ENCODE results near the gene MRPL49. TPM values are rescaled to one million over a fixed set of nuclear protein-coding genes. Genes with fewer than 3 reads are reported as not detected.

Gene MRPL49
- total RNA-seq, 1 experiment from 2014 or later: 44.5 TPM

- no peak for DNase-seq
- H2AFZ ChIP-seq (ENCODE audit: low read length): no peak overlapping the region
Measured at GRCh38 chr11:65156926-65157325, 34.8 kb downstream of the MRPL49 start.

GRCh38 chr11:65157336-65157735 is 35.2 kb downstream of the MRPL49 start:
- H3K4me1 ChIP-seq (ENCODE audit: low read length): peaks cover 10% of the 10 kb centered on the region
- H3K4me2 ChIP-seq (ENCODE audit: low read depth, low read length, poor library complexity, severe bottlenecking): no peak overlapping the region
- no peak for DNase-seq
- H3K36me3 ChIP-seq (ENCODE audit: insufficient read depth, low read length): no peaks in the 10 kb centered on the region
- no peaks in the 10 kb centered on the region for H3K9me2 ChIP-seq (replicated peaks; ENCODE audit: insufficient read depth, low read length)
- no peak overlapping the region for H3K9ac ChIP-seq (ENCODE audit: low read length)
- no peaks in the 10 kb centered on the region for H4K20me1 ChIP-seq (ENCODE audit: insufficient read depth, low read depth, low read length)
- H3K27ac ChIP-seq (ENCODE audit: low read length): no peak overlapping the region
- H3K79me2 ChIP-seq (ENCODE audit: low read length): no peaks in the 10 kb centered on the region
- H3K4me3 ChIP-seq (ENCODE audit: low read length): no peak overlapping the region
- no peaks in the 10 kb centered on the region for H3K27me3 ChIP-seq (ENCODE audit: low read length)
- no peak overlapping the region for H2AFZ ChIP-seq (ENCODE audit: low read length)
- H3K9me3 ChIP-seq (ENCODE audit: low read length): no peaks in the 10 kb centered on the region

More at GRCh38 chr11:65156926-65157325, 34.8 kb downstream of the MRPL49 start:
- Histone ChIP-seq H3K4me1 (ENCODE audit: low read length) (peaks cover 10% of the 10 kb centered on the region), H3K27me3 (ENCODE audit: low read length) (no peaks in the 10 kb centered on the region), H3K4me2 (ENCODE audit: low read depth, low read length, poor library complexity, severe bottlenecking) (no peak overlapping the region), H3K9ac (ENCODE audit: low read length) (no peak overlapping the region), H3K36me3 (ENCODE audit: insufficient read depth, low read length) (no peaks in the 10 kb centered on the region), H3K27ac (ENCODE audit: low read length) (no peak overlapping the region), H3K4me3 (ENCODE audit: low read length) (no peak overlapping the region), H3K79me2 (ENCODE audit: low read length) (no peaks in the 10 kb centered on the region), H4K20me1 (ENCODE audit: insufficient read depth, low read depth, low read length) (no peaks in the 10 kb centered on the region), H3K9me3 (ENCODE audit: low read length) (no peaks in the 10 kb centered on the region), H3K9me2 (replicated peaks; ENCODE audit: insufficient read depth, low read length) (no peaks in the 10 kb centered on the region)

GRCh38 chr11:65159012-65159411 is 36.9 kb downstream of the MRPL49 start:
- H3K27me3 ChIP-seq (ENCODE audit: low read length): no peaks in the 10 kb centered on the region
- H4K20me1 ChIP-seq (ENCODE audit: insufficient read depth, low read depth, low read length): no peaks in the 10 kb centered on the region
- H3K9me2 ChIP-seq (replicated peaks; ENCODE audit: insufficient read depth, low read length): no peaks in the 10 kb centered on the region
- no peak overlapping the region for H2AFZ ChIP-seq (ENCODE audit: low read length)
- H3K4me3 ChIP-seq (ENCODE audit: low read length): no peak overlapping the region
- no peak overlapping the region for H3K27ac ChIP-seq (ENCODE audit: low read length)
- peaks cover 10% of the 10 kb centered on the region for H3K4me1 ChIP-seq (ENCODE audit: low read length)
- H3K9me3 ChIP-seq (ENCODE audit: low read length): no peaks in the 10 kb centered on the region
- no peaks in the 10 kb centered on the region for H3K36me3 ChIP-seq (ENCODE audit: insufficient read depth, low read length)
- H3K9ac ChIP-seq (ENCODE audit: low read length): no peak overlapping the region
- H3K79me2 ChIP-seq (ENCODE audit: low read length): no peaks in the 10 kb centered on the region
- H3K4me2 ChIP-seq (ENCODE audit: low read depth, low read length, poor library complexity, severe bottlenecking): no peak overlapping the region
- no peak for DNase-seq

- DNase-seq: no peak
- H3K27me3 ChIP-seq (ENCODE audit: low read length): no peaks in the 10 kb centered on the region
- peaks cover 10% of the 10 kb centered on the region for H3K4me1 ChIP-seq (ENCODE audit: low read length)
- H3K9me3 ChIP-seq (ENCODE audit: low read length): no peaks in the 10 kb centered on the region
- H4K20me1 ChIP-seq (ENCODE audit: insufficient read depth, low read depth, low read length): no peaks in the 10 kb centered on the region
- H3K27ac ChIP-seq (ENCODE audit: low read length): no peak overlapping the region
- H3K9ac ChIP-seq (ENCODE audit: low read length): no peak overlapping the region
- H3K79me2 ChIP-seq (ENCODE audit: low read length): no peaks in the 10 kb centered on the region
- H3K36me3 ChIP-seq (ENCODE audit: insufficient read depth, low read length): no peaks in the 10 kb centered on the region
- H2AFZ ChIP-seq (ENCODE audit: low read length): no peak overlapping the region
- H3K9me2 ChIP-seq (replicated peaks; ENCODE audit: insufficient read depth, low read length): no peaks in the 10 kb centered on the region
- H3K4me2 ChIP-seq (ENCODE audit: low read depth, low read length, poor library complexity, severe bottlenecking): no peak overlapping the region
- H3K4me3 ChIP-seq (ENCODE audit: low read length): no peak overlapping the region
Measured at GRCh38 chr11:65160643-65161042, 38.5 kb downstream of the MRPL49 start.

- DNase-seq: no peak
- Histone ChIP-seq H3K4me2 (ENCODE audit: low read depth, low read length, poor library complexity, severe bottlenecking) (no peak overlapping the region), H2AFZ (ENCODE audit: low read length) (no peak overlapping the region)
Measured at GRCh38 chr11:65163684-65164083, 41.6 kb downstream of the MRPL49 start.

GRCh38 chr11:65165410-65166317 is 43.5 kb downstream of the MRPL49 start:
- H4K20me1 ChIP-seq (ENCODE audit: insufficient read depth, low read depth, low read length): no peaks in the 10 kb centered on the region
- no peak overlapping the region for H3K9ac ChIP-seq (ENCODE audit: low read length)

More at GRCh38 chr11:65163684-65164083, 41.6 kb downstream of the MRPL49 start:
- Histone ChIP-seq H3K27me3 (ENCODE audit: low read length) (no peaks in the 10 kb centered on the region), H3K9me3 (ENCODE audit: low read length) (no peaks in the 10 kb centered on the region), H3K36me3 (ENCODE audit: insufficient read depth, low read length) (no peaks in the 10 kb centered on the region), H4K20me1 (ENCODE audit: insufficient read depth, low read depth, low read length) (no peaks in the 10 kb centered on the region), H3K9ac (ENCODE audit: low read length) (no peak overlapping the region), H3K79me2 (ENCODE audit: low read length) (no peaks in the 10 kb centered on the region), H3K4me1 (ENCODE audit: low read length) (peaks cover 9% of the 10 kb centered on the region), H3K27ac (ENCODE audit: low read length) (no peak overlapping the region), H3K4me3 (ENCODE audit: low read length) (no peak overlapping the region), H3K9me2 (replicated peaks; ENCODE audit: insufficient read depth, low read length) (no peaks in the 10 kb centered on the region)

GRCh38 chr11:65166893-65167292 is 44.8 kb downstream of the MRPL49 start:
- Histone ChIP-seq H3K9me3 (ENCODE audit: low read length) (no peaks in the 10 kb centered on the region), H4K20me1 (ENCODE audit: insufficient read depth, low read depth, low read length) (no peaks in the 10 kb centered on the region), H2AFZ (ENCODE audit: low read length) (no peak overlapping the region), H3K9me2 (replicated peaks; ENCODE audit: insufficient read depth, low read length) (no peaks in the 10 kb centered on the region), H3K9ac (ENCODE audit: low read length) (no peak overlapping the region), H3K4me2 (ENCODE audit: low read depth, low read length, poor library complexity, severe bottlenecking) (no peak overlapping the region), H3K4me3 (ENCODE audit: low read length) (no peak overlapping the region), H3K4me1 (ENCODE audit: low read length) (no peaks in the 10 kb centered on the region), H3K36me3 (ENCODE audit: insufficient read depth, low read length) (no peaks in the 10 kb centered on the region), H3K27ac (ENCODE audit: low read length) (no peak overlapping the region), H3K79me2 (ENCODE audit: low read length) (no peaks in the 10 kb centered on the region), H3K27me3 (ENCODE audit: low read length) (no peaks in the 10 kb centered on the region)
- DNase-seq: no peak

More at GRCh38 chr11:65165410-65166317, 43.5 kb downstream of the MRPL49 start:
- H2AFZ ChIP-seq (ENCODE audit: low read length): no peak overlapping the region
- no peak overlapping the region for H3K27ac ChIP-seq (ENCODE audit: low read length)
- H3K36me3 ChIP-seq (ENCODE audit: insufficient read depth, low read length): no peaks in the 10 kb centered on the region
- no peaks in the 10 kb centered on the region for H3K4me1 ChIP-seq (ENCODE audit: low read length)
- no peaks in the 10 kb centered on the region for H3K27me3 ChIP-seq (ENCODE audit: low read length)
- H3K9me3 ChIP-seq (ENCODE audit: low read length): no peaks in the 10 kb centered on the region
- no peaks in the 10 kb centered on the region for H3K79me2 ChIP-seq (ENCODE audit: low read length)
- DNase-seq: no peak
- no peaks in the 10 kb centered on the region for H3K9me2 ChIP-seq (replicated peaks; ENCODE audit: insufficient read depth, low read length)
- H3K4me2 ChIP-seq (ENCODE audit: low read depth, low read length, poor library complexity, severe bottlenecking): no peak overlapping the region
- H3K4me3 ChIP-seq (ENCODE audit: low read length): no peak overlapping the region

- H3K36me3 ChIP-seq (ENCODE audit: insufficient read depth, low read length): no peaks in the 10 kb centered on the region
- no peaks in the 10 kb centered on the region for H3K9me2 ChIP-seq (replicated peaks; ENCODE audit: insufficient read depth, low read length)
- no peaks in the 10 kb centered on the region for H4K20me1 ChIP-seq (ENCODE audit: insufficient read depth, low read depth, low read length)
- no peak overlapping the region for H3K9ac ChIP-seq (ENCODE audit: low read length)
- H3K79me2 ChIP-seq (ENCODE audit: low read length): no peaks in the 10 kb centered on the region
- H3K4me3 ChIP-seq (ENCODE audit: low read length): no peak overlapping the region
- no peaks in the 10 kb centered on the region for H3K4me1 ChIP-seq (ENCODE audit: low read length)
- no peaks in the 10 kb centered on the region for H3K9me3 ChIP-seq (ENCODE audit: low read length)
- H3K4me2 ChIP-seq (ENCODE audit: low read depth, low read length, poor library complexity, severe bottlenecking): no peak overlapping the region
- H3K27me3 ChIP-seq (ENCODE audit: low read length): no peaks in the 10 kb centered on the region
- no peak overlapping the region for H2AFZ ChIP-seq (ENCODE audit: low read length)
- H3K27ac ChIP-seq (ENCODE audit: low read length): no peak overlapping the region
- no peak for DNase-seq
Measured at GRCh38 chr11:65167656-65168055, 45.5 kb downstream of the MRPL49 start.
